Caco-2 (cell line): Measurements from ENCODE around the gene LIM2. TPM values are rescaled to one million over a fixed set of nuclear protein-coding genes. Genes with fewer than 3 reads are reported as not detected.

Source experiments
- BruUV-seq: library from RNA; stranded (reverse); fragments of 400-500 nt; replicated peaks from 2 replicates; lab custom pipeline; 2021; lab: Mats Ljungman, UMichigan
- CTCF ChIA-PET: fragments of 300-600 bp; sonication (Branson Sonifier 250); formaldehyde crosslinking; loops from one replicate; lab custom pipeline; 2022; ENCODE audit warnings: antibody characterized with exemption; lab: Charles Lee
- POLR2A ChIA-PET: fragments of 300-600 bp; sonication (Branson Sonifier 250); formaldehyde crosslinking; loops from one replicate; lab custom pipeline; 2022; ENCODE audit warnings: antibody characterized with exemption; lab: Charles Lee
- DNase-seq, 2 experiments: peaks; one replicate each; pipeline versions ENCODE4 v3.0.0 to v3.0.0-alpha.2; 2020 to 2022
- H3K27me3 ChIP-seq: replicated peaks from 2 replicates; pipeline ENCODE4 v1.6.0; 2011; ENCODE audit warnings: low read length; ENCODE audit not compliant: control insufficient read depth, insufficient read depth
- H3K36me3 ChIP-seq: 2 replicates; pipeline ENCODE4 v1.5.1; 2011; ENCODE audit warnings: low read length; ENCODE audit not compliant: control insufficient read depth, insufficient read depth
- H3K4me1 ChIP-seq: fragments of 250-450 bp; sonication (Bioruptor Pico); 2 replicates; pipeline ENCODE4 v1.5.1; 2020; ENCODE audit warnings: mild to moderate bottlenecking
- H3K4me3 ChIP-seq: 2 replicates; pipeline ENCODE4 v1.5.1; 2011; ENCODE audit warnings: low read depth, mild to moderate bottlenecking, control low read depth, low read length
- H3K9me3 ChIP-seq: fragments of 250-450 bp; sonication (Bioruptor Pico); 2 replicates; pipeline ENCODE4 v1.5.1; 2020; ENCODE audit warnings: mild to moderate bottlenecking, moderate library complexity
- H3K27ac Mint-ChIP-seq: one replicate; pipeline ENCODE4 v1.8.0; 2022; ENCODE audit warnings: mixed read lengths; ENCODE audit not compliant: unreplicated experiment
- H3K27me3 Mint-ChIP-seq: one replicate; pipeline ENCODE4 v1.8.0; 2022; ENCODE audit warnings: mixed read lengths; ENCODE audit not compliant: insufficient read depth, unreplicated experiment
- H3K36me3 Mint-ChIP-seq: one replicate; pipeline ENCODE4 v1.8.0; 2022; ENCODE audit warnings: mild to moderate bottlenecking, mixed read lengths; ENCODE audit not compliant: insufficient read depth, unreplicated experiment
- H3K4me1 Mint-ChIP-seq: one replicate; pipeline ENCODE4 v1.8.0; 2022; ENCODE audit warnings: low read depth, mixed read lengths; ENCODE audit not compliant: unreplicated experiment
- H3K4me3 Mint-ChIP-seq: one replicate; pipeline ENCODE4 v1.8.0; 2022; ENCODE audit warnings: mild to moderate bottlenecking, moderate library complexity, mixed read lengths; ENCODE audit not compliant: unreplicated experiment
- H3K9me3 Mint-ChIP-seq: one replicate; pipeline ENCODE4 v1.8.0; 2022; ENCODE audit warnings: mixed read lengths; ENCODE audit not compliant: unreplicated experiment
- intact Hi-C: fragments of 100-400 bp; cut with micrococcal nuclease; formaldehyde crosslinking; loops from one replicate; pipeline ENCODE4 v1.10.0; 2022; ENCODE audit not compliant: unreplicated experiment
- total RNA-seq: library from RNA; stranded (reverse); gene quantifications from 2 replicates; pipeline ENCODE4 v1.2.3, GENCODE V29; 2022
- TF ChIP-seq, protein P1 (sequence below), 2 experiments: fragments of 200-600 bp in 1 of 2; IDR thresholded peaks; 1 replicate in 1 of 2; 2 replicates in 1 of 2; pipeline versions ENCODE4 v1.5.1 to v1.8.0; 2011 to 2022; ENCODE audit warnings: antibody characterized with exemption in 1 of 2, control low read depth in 1 of 2, inconsistent platforms in 1 of 2, low read depth in 1 of 2, low read length in 1 of 2, mild to moderate bottlenecking in 1 of 2, moderate library complexity in 1 of 2; ENCODE audit not compliant: insufficient read depth in 1 of 2, severe bottlenecking in 1 of 2, unreplicated experiment in 1 of 2

LIM2 gene
- total RNA-seq, 1 experiment from 2014 or later = not detected

DNA sequence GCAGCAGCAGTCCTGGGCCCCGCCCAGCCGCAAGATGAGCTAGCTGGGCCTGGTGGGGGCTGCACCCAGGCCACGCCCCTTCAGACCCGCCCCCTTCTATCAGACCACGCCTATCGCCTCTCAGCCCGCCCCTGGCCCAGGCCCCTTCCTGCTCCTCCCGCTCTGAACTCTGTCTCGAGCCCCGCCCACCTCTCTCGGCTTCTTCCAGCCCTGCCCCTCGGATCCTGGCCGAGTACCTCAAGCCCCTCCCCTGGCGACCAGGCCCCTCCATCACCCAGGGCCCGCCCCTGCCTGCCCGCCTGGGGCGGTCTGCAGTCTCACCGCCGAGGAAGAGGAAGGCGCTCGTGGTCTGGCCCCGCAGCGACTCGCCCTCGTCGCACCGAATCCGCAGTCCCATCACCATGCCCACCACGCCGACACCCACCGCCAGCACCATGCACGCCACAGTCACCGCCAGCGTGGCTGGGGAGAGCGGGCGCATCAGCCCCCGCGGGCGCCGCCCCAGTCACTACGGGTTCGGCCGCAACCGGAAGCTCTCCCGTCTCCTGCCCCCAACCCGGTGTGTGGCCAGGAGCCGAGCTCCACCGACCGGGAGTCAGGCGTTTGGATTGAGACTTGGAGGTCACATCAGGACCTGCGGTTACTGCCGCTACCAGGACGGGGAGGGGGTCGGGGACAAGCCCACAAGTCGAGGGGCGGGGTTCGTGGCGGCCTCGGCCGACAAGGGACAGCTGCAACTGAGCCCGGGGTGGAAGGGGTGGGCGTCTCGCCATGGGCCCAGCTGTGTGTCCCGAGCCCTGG, 20.0 kb downstream of the LIM2 start:
- no peaks in the 10 kb centered on the region for H3K27me3 Mint-ChIP-seq
- POLR2A ChIA-PET = interaction anchor here (0.6 to 1.5 kb wide), 9 partner anchors 8 to 204 kb away, joined by 3 to 67 read pairs (median 7); partner anchors contain the start of genes VSIG10L and ZNF175

DNA sequence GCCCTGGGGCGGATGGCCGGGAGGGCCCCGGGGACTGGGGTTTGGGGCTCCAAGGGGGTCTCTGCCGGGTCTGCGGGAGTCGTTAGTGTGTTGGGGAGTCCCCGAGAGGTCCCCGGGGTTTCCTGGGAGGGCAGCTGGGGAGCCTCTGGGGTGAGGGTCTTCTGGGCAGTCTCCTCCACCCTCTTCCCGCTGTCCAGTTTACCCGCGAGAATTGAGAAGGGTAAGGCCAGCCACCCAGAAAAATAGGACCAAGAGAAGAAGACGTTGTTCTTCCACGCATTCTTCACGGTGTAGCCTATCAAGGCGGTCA, 20.6 kb downstream of the LIM2 start:
- Mint-ChIP-seq H3K27me3 (no peaks in the 10 kb centered on the region), H3K27ac (peak overlapping the region; percentile 100), H3K4me3 (peak overlapping the region; percentile 94), H3K9me3 (no peaks in the 10 kb centered on the region), H3K36me3 (peaks cover 36% of the 10 kb centered on the region), H3K4me1 (peaks cover 25% of the 10 kb centered on the region)
- BruUV-seq = no TSS peak
- H3K27me3 ChIP-seq = no peaks in the 10 kb centered on the region
- intact Hi-C loops = loop anchor here (1.0 to 2.0 kb wide), 4 partner anchors 13 to 28 kb away; no protein-coding TSS in a partner anchor
- TF ChIP-seq, protein P1, sequence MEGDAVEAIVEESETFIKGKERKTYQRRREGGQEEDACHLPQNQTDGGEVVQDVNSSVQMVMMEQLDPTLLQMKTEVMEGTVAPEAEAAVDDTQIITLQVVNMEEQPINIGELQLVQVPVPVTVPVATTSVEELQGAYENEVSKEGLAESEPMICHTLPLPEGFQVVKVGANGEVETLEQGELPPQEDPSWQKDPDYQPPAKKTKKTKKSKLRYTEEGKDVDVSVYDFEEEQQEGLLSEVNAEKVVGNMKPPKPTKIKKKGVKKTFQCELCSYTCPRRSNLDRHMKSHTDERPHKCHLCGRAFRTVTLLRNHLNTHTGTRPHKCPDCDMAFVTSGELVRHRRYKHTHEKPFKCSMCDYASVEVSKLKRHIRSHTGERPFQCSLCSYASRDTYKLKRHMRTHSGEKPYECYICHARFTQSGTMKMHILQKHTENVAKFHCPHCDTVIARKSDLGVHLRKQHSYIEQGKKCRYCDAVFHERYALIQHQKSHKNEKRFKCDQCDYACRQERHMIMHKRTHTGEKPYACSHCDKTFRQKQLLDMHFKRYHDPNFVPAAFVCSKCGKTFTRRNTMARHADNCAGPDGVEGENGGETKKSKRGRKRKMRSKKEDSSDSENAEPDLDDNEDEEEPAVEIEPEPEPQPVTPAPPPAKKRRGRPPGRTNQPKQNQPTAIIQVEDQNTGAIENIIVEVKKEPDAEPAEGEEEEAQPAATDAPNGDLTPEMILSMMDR (IDR thresholded peaks at IDR 0.05; ENCODE audit: insufficient read depth in 1 of 2, low read depth in 1 of 2, low read length in 1 of 2, severe bottlenecking in 1 of 2, unreplicated experiment in 1 of 2) = no peak
- DNase-seq = no peak
- no peaks in the 10 kb centered on the region for H3K9me3 ChIP-seq
- 0 out of 2 replicates have a peak, but pooled peaks cover 1% of the 10 kb centered on the region for H3K36me3 ChIP-seq
- ChIA-PET POLR2A (interaction anchor here (0.6 to 1.5 kb wide), 8 partner anchors 9 to 204 kb away, joined by 3 to 67 read pairs (median 8); partner anchors contain the start of genes VSIG10L and ZNF175), CTCF (interaction anchor here (0.6 to 1.5 kb wide), 5 partner anchors 12 to 336 kb away, joined by 4 to 30 read pairs (median 4); no protein-coding TSS in a partner anchor)
- peak overlapping the region; percentile 77 for H3K4me3 ChIP-seq
- peaks cover 37% of the 10 kb centered on the region for H3K4me1 ChIP-seq

More for the DNA sequence above, 20.0 kb downstream of the LIM2 start:
- Mint-ChIP-seq H3K4me3 (peak overlapping the region; percentile 94), H3K36me3 (peaks cover 33% of the 10 kb centered on the region), H3K4me1 (peaks cover 20% of the 10 kb centered on the region), H3K9me3 (no peaks in the 10 kb centered on the region), H3K27ac (peak overlapping the region; percentile 100)
- H3K27me3 ChIP-seq = no peaks in the 10 kb centered on the region
- TF ChIP-seq, protein P1 (IDR thresholded peaks at IDR 0.05; ENCODE audit: insufficient read depth in 1 of 2, low read depth in 1 of 2, low read length in 1 of 2, severe bottlenecking in 1 of 2, unreplicated experiment in 1 of 2) = no peak
- H3K36me3 ChIP-seq = 0 out of 2 replicates have a peak, but pooled peaks cover 1% of the 10 kb centered on the region
- DNase-seq = peak; percentile 99 to 100
- H3K4me3 ChIP-seq = peak overlapping the region; percentile 77
- H3K9me3 ChIP-seq = no peaks in the 10 kb centered on the region
- intact Hi-C loops = loop anchor here (1.0 to 2.0 kb wide), 4 partner anchors 13 to 28 kb away; no protein-coding TSS in a partner anchor
- peaks cover 32% of the 10 kb centered on the region for H3K4me1 ChIP-seq
- BruUV-seq = TSS peak; percentile 37
- CTCF ChIA-PET = interaction anchor here (0.5 to 1.5 kb wide), 7 partner anchors 13 to 336 kb away, joined by 3 to 30 read pairs (median 4); no protein-coding TSS in a partner anchor
